MV-4-11 (cell line): Measurements from ENCODE around the gene PLXNC1.
A peak's percentile ranks its signal among the peaks of the same experiment; 100 is the strongest.

Experiments used
- DNase-seq: peaks from one replicate; lab custom pipeline; 2025; lab: John Stamatoyannopoulos, UW

Gene PLXNC1

GRCh38 chr12:94204499-94205247 lies 56.3 kb downstream of the PLXNC1 start:
- peak; percentile 50 for DNase-seq

GRCh38 chr12:94205822-94206221 lies 57.4 kb downstream of the PLXNC1 start:
- DNase-seq = peak; percentile 6

DNA sequence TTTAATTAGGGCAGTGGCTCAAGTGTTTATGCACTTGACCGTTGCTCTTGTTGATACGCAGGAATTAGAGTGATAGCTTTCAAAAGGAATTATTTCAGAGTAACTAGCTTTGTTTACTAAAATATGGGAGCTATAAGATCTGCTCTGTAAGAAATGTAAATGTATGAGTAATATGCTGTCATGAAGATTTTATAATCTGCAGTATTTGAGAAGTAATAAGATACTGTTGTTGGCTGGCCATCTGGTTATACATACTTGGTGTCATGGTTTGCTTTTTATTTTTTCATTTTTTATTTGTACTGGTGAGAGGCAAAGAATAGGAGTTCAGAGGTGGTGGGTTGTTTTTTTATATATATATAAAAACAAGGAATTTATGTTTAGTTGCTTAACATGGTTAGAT lies 58.5 kb downstream of the PLXNC1 start:
- no peak for DNase-seq

DNA sequence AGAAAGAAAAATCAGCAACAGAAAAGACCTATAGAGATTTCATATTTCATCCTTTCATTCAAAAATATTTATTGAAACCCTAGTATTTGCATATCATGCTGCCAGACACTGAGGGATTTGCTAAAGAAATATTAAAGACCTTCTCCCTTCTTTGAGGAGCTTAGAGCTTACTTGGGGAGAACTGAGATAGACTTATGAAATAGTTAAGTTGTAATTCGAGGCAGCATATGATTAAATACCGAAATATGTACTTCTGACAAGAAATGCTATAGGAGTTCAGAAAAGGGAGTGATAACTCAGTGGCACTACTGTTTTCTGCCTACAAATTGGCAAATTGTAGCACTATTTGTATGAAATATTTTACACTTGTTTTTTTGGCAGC lies 59.1 kb downstream of the PLXNC1 start:
- no peak for DNase-seq

- DNase-seq = peak; percentile 67
Observed at GRCh38 chr12:94207849-94208621, 59.7 kb downstream of the PLXNC1 start.

- peak; percentile 65 for DNase-seq
Observed at GRCh38 chr12:94208622-94208966, 60.2 kb downstream of the PLXNC1 start.

GRCh38 chr12:94209240-94209639 lies 60.9 kb downstream of the PLXNC1 start:
- DNase-seq = no peak

DNA sequence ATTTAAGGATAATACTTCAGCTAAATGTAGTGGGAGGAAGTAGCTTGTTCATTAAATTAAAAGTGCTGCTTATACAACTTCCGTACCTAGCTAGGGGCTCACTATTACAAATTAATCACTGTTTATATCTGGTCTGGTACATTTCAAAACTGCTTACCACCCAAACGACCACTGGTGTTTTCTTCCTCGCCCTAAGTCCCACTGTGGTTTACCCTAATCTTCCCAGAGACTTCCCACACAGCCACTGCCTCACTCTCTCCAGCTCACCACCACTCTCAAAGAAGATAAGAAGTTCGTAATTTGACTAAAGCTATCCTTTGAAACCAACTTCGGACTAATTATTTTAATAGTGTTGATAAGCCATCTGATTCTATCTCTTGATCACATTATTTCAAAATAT lies 62.6 kb downstream of the PLXNC1 start:
- DNase-seq = peak; percentile 47

GRCh38 chr12:94218233-94218632 lies 69.9 kb downstream of the PLXNC1 start:
- peak; percentile 8 for DNase-seq

GRCh38 chr12:94219622-94220302 lies 71.4 kb downstream of the PLXNC1 start:
- no peak for DNase-seq

- no peak for DNase-seq
Observed at GRCh38 chr12:94220804-94221203, 72.4 kb downstream of the PLXNC1 start.

DNA sequence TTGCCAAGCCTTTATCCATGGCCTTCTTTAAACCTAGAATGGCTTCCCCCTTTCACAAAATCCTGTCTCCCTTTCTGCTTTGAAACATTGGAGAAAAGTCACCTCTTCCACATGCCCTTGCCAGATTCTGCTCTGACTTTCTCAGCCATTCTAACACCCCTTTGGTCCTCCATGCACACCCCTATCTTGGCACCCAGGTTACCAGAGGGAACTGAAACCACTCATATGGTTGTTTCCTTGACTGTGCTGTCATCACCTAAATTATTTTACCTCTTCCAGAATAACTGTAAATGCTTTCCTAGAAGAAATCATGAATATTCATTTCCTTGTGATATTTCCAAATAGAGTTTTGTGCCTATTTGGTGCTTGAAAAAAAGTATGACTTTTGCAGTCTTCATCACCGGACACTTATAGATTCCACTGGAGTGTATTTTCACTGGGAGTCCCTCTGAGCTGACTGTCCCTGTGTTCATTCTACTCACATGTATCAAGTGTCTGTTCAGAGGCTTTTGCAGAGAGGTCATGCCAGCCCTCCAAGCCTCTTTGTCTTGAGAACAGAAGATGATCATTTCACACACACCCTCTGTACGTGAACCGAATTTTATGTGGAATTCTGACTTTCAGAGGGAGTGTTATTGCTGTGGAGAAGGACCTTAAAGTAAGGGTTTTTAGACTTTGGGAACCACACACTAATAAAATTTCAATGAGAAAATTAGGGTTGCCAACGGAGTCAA lies 74.1 kb downstream of the PLXNC1 start:
- DNase-seq = peak; percentile 40

DNA sequence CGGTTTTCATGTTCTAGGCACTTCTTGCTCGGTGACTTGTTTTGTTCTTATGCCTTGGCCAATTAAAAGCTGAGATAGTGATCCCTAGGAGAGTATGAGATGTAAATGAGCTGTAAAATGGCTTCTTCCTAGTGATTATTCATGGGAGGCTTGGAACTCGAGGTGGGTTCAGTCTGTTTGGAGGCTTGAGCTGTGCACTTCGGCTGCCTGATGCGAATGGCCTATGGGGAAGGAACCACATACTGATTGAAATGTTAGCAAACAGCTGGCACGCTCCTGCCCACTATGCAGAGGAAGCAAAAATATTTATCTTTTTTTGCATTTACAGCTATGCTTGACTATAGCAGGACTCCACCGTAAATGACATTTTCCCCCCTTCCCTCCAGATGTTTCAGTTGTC lies 75.5 kb downstream of the PLXNC1 start:
- DNase-seq = no peak

DNA sequence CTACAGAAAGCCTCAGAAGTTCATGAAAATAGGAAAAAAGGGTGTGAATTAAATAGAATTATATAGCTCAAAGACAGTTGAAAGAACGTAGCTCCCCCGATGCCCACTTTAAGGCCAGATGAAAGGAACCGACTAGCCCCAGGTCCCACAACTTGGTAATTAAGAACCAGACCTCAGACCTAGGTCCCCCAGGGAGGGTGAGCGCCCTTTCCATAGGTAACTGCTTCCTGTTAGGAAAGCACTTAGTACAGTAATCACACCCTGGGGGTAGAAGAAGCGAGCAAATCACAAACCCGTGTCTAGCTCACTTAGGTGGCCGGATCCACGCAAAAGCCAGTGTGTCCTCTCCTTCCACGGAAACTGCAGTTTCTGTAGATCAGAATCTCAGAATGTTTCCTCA lies 77.1 kb downstream of the PLXNC1 start:
- DNase-seq = no peak

- no peak for DNase-seq
Observed at GRCh38 chr12:94225947-94226630, 77.7 kb downstream of the PLXNC1 start.

DNA sequence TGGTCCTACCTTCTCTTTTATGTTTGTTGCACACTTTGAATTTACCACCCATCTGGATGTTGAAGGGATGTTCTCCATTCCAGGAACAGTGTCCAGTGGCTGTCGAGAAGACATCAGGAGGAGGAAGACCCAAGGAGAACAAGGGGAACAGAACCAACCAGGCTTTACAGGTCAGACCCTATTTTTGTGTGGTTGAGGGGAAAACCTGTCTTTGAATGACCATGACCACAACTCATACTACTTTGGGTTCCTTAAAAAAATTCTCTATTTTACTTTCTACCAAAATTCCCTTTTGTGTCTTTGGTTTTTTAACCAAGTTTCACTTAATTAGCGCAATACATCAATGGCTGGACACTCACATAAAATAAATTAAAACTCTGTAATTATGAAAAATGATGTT lies 78.7 kb downstream of the PLXNC1 start:
- no peak for DNase-seq

DNA sequence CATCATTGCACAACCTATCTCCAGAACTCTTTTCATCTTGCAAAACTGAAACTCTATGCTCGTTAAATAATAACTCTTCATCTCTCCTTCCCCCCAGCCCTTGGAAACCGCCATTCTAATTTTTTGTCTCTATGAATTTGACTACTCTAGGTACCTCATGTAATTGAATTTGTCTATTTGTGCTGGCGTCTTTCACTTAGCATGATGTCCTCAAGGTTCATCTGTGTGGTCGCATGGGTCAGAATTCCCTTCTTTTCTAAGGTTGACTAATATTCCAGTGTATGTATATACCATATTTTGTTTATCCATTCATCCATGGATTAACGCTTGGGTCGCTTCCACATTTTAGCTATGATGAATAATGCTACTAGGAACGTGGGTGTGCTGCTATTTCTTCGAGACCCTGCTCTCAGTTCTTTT lies 80.1 kb downstream of the PLXNC1 start:
- DNase-seq = no peak

DNA sequence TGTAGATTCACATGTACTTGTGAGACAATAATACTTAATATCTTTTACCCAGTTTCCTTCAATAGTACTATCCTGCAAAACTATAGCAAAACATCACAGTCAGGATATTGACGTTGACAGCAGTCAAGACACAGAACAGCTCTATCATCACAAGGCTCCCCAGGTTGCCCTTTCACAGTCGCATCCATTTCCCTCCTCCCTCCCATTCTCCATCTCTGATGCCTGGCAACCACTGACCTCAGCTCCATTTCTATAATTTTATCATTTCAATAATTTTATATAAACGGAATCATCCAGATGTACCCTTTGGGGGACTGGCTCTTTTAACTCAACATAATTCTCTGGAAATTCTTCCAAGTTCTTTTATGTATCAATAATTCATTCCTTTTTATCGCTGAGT lies 81.5 kb downstream of the PLXNC1 start:
- DNase-seq = no peak

- DNase-seq = peak; percentile 19
Observed at GRCh38 chr12:94230357-94230905, 82.1 kb downstream of the PLXNC1 start.

DNA sequence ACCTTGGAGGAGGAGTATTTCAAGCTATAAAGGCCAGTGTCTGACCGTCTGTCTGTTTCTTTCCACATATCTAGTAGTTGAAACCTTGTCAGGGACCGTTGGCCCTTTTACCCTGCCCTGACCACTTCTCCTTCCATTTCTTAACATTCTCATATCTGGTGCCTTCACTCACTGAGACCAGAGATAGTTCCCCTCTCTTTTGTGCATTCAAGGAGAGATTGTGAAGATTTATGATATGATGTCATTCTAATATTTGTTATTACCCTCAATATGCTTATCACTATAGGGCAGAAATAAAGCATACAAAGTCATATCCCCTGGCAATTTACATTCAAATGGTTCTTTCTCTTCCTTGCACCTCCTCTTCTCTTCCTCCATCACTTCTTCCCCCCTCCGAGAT lies 83.3 kb downstream of the PLXNC1 start:
- DNase-seq = peak; percentile 87

- no peak for DNase-seq
Observed at GRCh38 chr12:94235848-94236247, 87.5 kb downstream of the PLXNC1 start.
